SU-DHL-6 (cell line): ENCODE data around the gene STKLD1.

Experiments
- H2AFZ ChIP-seq: fragments of 200-600 bp; sonication (generic); 2 replicates; pipeline ENCODE4 v1.6.1; 2014; ENCODE audit warnings: low read depth, mild to moderate bottlenecking, moderate library complexity, mixed read lengths, antibody characterized with exemption, low read length; ENCODE audit not compliant: severe bottlenecking
- H3F3A ChIP-seq: fragments of 200-600 bp; shearing (Covaris generic); 2 replicates; pipeline ENCODE4 v1.6.0; 2016; ENCODE audit warnings: antibody characterized with exemption, mild to moderate bottlenecking; ENCODE audit not compliant: insufficient read depth
- H3K27ac ChIP-seq: fragments of 200-600 bp; sonication (generic); 2 replicates; pipeline ENCODE4 v1.5.1; 2016; ENCODE audit warnings: low read depth, mild to moderate bottlenecking, low read length, moderate library complexity, mixed read lengths
- H3K27me3 ChIP-seq: fragments of 200-600 bp; sonication (generic), shearing (Covaris generic); 2 replicates; pipeline ENCODE4 v1.6.0; 2014; ENCODE audit warnings: mild to moderate bottlenecking, low read length
- H3K36me3 ChIP-seq: fragments of 200-600 bp; sonication (generic); 2 replicates; pipeline ENCODE4 v1.6.1; 2014; ENCODE audit warnings: mild to moderate bottlenecking, low read length, mixed read lengths
- H3K4me2 ChIP-seq: fragments of 300-600, 200-600 bp; shearing (Covaris generic), sonication (generic); 2 replicates; pipeline ENCODE4 v1.6.0; 2014; ENCODE audit warnings: low read length, low read depth, mild to moderate bottlenecking; ENCODE audit not compliant: poor library complexity, severe bottlenecking
- H3K4me3 ChIP-seq: fragments of 200-600 bp; sonication (generic); 2 replicates; pipeline ENCODE4 v1.5.1; 2014; ENCODE audit warnings: antibody characterized with exemption, low read length, mild to moderate bottlenecking, mixed read lengths; ENCODE audit not compliant: insufficient read depth, poor library complexity, severe bottlenecking
- H3K79me2 ChIP-seq: fragments of 200-600 bp; sonication (generic); 2 replicates; pipeline ENCODE4 v1.6.1; 2014; ENCODE audit warnings: mild to moderate bottlenecking, low read length, moderate library complexity; ENCODE audit not compliant: insufficient read depth
- H3K9ac ChIP-seq: fragments of 200-600 bp; sonication (generic); 2 replicates; pipeline ENCODE4 v1.7.0; 2014; ENCODE audit warnings: mild to moderate bottlenecking, low read length
- H3K9me2 ChIP-seq: fragments of 200-600 bp; sonication (generic); replicated peaks from 2 replicates; pipeline ENCODE4 v1.6.1; 2014; ENCODE audit warnings: low read length; ENCODE audit not compliant: insufficient read depth
- H3K9me3 ChIP-seq: fragments of 200-600 bp; sonication (generic); 2 replicates; pipeline ENCODE4 v1.6.1; 2014; ENCODE audit warnings: low read length, mixed read lengths; ENCODE audit not compliant: insufficient read depth
- H4K20me1 ChIP-seq: fragments of 200-600 bp; sonication (generic); 2 replicates; pipeline ENCODE4 v1.6.1; 2014; ENCODE audit warnings: low read depth, mild to moderate bottlenecking, antibody characterized with exemption, low read length, moderate library complexity, mixed read lengths
- CTCF ChIP-seq: fragments of 200-600 bp; sonication (generic); IDR thresholded peaks from one replicate; pipeline ENCODE4 v1.5.1; 2017; ENCODE audit warnings: antibody characterized with exemption, mild to moderate bottlenecking, low read length, moderate library complexity; ENCODE audit not compliant: insufficient read depth, poor library complexity, severe bottlenecking
- EZH2phosphoT487 ChIP-seq: fragments of 200-600 bp; sonication (generic), shearing (Covaris generic); conservative IDR thresholded peaks from 2 replicates; pipeline ENCODE4 v1.6.1; 2018; ENCODE audit warnings: mild to moderate bottlenecking, antibody characterized with exemption, low read length, moderate library complexity, mixed read lengths

The STKLD1 gene

GRCh38 chr9:133383438-133383837, 7.3 kb downstream of the STKLD1 start:
- H3K36me3 ChIP-seq, result no peaks in the 10 kb centered on the region
- H3K4me3 ChIP-seq, result no peak overlapping the region
- H2AFZ ChIP-seq, result no peak overlapping the region
- TF ChIP-seq EZH2phosphoT487, result no peak
- H3K9ac ChIP-seq, result no peak overlapping the region
- H3F3A ChIP-seq, result no peaks in the 10 kb centered on the region
- no peaks in the 10 kb centered on the region; the same call in 1 of the 2 replicates for H3K9me3 ChIP-seq
- no peaks in the 10 kb centered on the region for H3K79me2 ChIP-seq
- no peak overlapping the region for H3K4me2 ChIP-seq
- H3K27ac ChIP-seq, result no peak overlapping the region
- H4K20me1 ChIP-seq, result no peaks in the 10 kb centered on the region
- no peaks in the 10 kb centered on the region for H3K27me3 ChIP-seq
- H3K9me2 ChIP-seq, result no peaks in the 10 kb centered on the region

GRCh38 chr9:133384736-133385321, 8.7 kb downstream of the STKLD1 start:
- H3K27me3 ChIP-seq, result no peaks in the 10 kb centered on the region
- no peaks in the 10 kb centered on the region for H3K79me2 ChIP-seq
- H3K9ac ChIP-seq, result no peak overlapping the region
- H3F3A ChIP-seq, result no peaks in the 10 kb centered on the region
- no peaks in the 10 kb centered on the region for H3K36me3 ChIP-seq
- no peaks in the 10 kb centered on the region for H3K9me2 ChIP-seq
- no peak overlapping the region for H3K27ac ChIP-seq
- no peaks in the 10 kb centered on the region; the same call in 1 of the 2 replicates for H3K9me3 ChIP-seq
- TF ChIP-seq EZH2phosphoT487, result no peak
- no peak for TF ChIP-seq CTCF
- H2AFZ ChIP-seq, result no peak overlapping the region
- no peak overlapping the region for H3K4me3 ChIP-seq
- no peak overlapping the region for H3K4me2 ChIP-seq
- no peaks in the 10 kb centered on the region for H4K20me1 ChIP-seq

- no peak for TF ChIP-seq CTCF
- TF ChIP-seq EZH2phosphoT487, result no peak
- H3K9me3 ChIP-seq, result no peaks in the 10 kb centered on the region; the same call in 1 of the 2 replicates
- no peaks in the 10 kb centered on the region for H3K36me3 ChIP-seq
- H3K79me2 ChIP-seq, result no peaks in the 10 kb centered on the region
- H3F3A ChIP-seq, result no peaks in the 10 kb centered on the region
- H3K4me2 ChIP-seq, result no peak overlapping the region
- H3K27ac ChIP-seq, result no peak overlapping the region
- no peak overlapping the region for H3K9ac ChIP-seq
- no peaks in the 10 kb centered on the region for H4K20me1 ChIP-seq
- H2AFZ ChIP-seq, result no peak overlapping the region
- H3K27me3 ChIP-seq, result no peaks in the 10 kb centered on the region
- H3K4me3 ChIP-seq, result no peak overlapping the region
- no peaks in the 10 kb centered on the region for H3K9me2 ChIP-seq
Observed at GRCh38 chr9:133385452-133385851, 9.3 kb downstream of the STKLD1 start.

GRCh38 chr9:133386338-133386737, 10.2 kb downstream of the STKLD1 start:
- H3K9me3 ChIP-seq, result no peaks in the 10 kb centered on the region; the same call in 1 of the 2 replicates

More at GRCh38 chr9:133386338-133386737, 10.2 kb downstream of the STKLD1 start:
- no peak overlapping the region for H3K4me3 ChIP-seq
- H3K9me2 ChIP-seq, result no peaks in the 10 kb centered on the region
- H3F3A ChIP-seq, result no peaks in the 10 kb centered on the region
- no peaks in the 10 kb centered on the region for H3K79me2 ChIP-seq
- H3K27me3 ChIP-seq, result no peaks in the 10 kb centered on the region
- H3K9ac ChIP-seq, result no peak overlapping the region
- H4K20me1 ChIP-seq, result no peaks in the 10 kb centered on the region
- H3K36me3 ChIP-seq, result no peaks in the 10 kb centered on the region
- TF ChIP-seq EZH2phosphoT487 (no peak), CTCF (no peak)
- no peak overlapping the region for H2AFZ ChIP-seq
- H3K4me2 ChIP-seq, result no peak overlapping the region
- no peak overlapping the region for H3K27ac ChIP-seq
